Retinal pigment epithelial cell (primary cell): ENCODE results near the gene LIN9.

Source experiments
- DNase-seq: peaks from one replicate; pipeline ENCODE4 v3.0.0-alpha.2; 2010; ENCODE audit warnings: low read depth
- H3K4me3 ChIP-seq: 2 replicates; pipeline ENCODE4 v1.5.1; 2011; ENCODE audit warnings: mild to moderate bottlenecking, low read length, control low read depth, moderate library complexity
- TF ChIP-seq, protein P1 (sequence below): conservative IDR thresholded peaks from 2 replicates; pipeline ENCODE4 v1.5.1; 2011; ENCODE audit warnings: low read depth, low read length, control low read depth, inconsistent platforms

LIN9 gene

GRCh38 chr1:226215239-226215638 lies 93.7 kb downstream of the LIN9 start:
- DNase-seq = no peak
- TF ChIP-seq, protein P1, sequence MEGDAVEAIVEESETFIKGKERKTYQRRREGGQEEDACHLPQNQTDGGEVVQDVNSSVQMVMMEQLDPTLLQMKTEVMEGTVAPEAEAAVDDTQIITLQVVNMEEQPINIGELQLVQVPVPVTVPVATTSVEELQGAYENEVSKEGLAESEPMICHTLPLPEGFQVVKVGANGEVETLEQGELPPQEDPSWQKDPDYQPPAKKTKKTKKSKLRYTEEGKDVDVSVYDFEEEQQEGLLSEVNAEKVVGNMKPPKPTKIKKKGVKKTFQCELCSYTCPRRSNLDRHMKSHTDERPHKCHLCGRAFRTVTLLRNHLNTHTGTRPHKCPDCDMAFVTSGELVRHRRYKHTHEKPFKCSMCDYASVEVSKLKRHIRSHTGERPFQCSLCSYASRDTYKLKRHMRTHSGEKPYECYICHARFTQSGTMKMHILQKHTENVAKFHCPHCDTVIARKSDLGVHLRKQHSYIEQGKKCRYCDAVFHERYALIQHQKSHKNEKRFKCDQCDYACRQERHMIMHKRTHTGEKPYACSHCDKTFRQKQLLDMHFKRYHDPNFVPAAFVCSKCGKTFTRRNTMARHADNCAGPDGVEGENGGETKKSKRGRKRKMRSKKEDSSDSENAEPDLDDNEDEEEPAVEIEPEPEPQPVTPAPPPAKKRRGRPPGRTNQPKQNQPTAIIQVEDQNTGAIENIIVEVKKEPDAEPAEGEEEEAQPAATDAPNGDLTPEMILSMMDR = no peak
- H3K4me3 ChIP-seq = no peak overlapping the region

DNA sequence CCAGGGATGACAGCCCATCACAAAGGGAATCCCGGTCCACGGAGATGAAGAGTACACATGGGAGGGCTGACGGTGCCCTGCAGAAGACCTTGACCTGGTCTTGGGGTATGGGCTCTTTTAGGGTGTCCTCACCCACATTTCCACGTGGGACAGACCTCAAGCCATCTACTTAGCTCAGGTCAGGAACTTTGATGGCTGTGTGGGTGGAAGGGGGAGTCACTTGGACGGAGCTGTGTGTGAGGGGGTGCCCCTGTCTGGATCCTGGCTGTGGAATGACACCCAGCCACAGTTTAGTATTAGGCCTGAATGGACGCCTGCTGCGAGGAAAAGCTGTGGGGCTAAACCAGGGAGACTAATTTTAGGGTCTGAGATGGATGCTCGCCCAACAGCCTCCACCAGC lies 96.4 kb downstream of the LIN9 start:
- no peak overlapping the region for H3K4me3 ChIP-seq
- TF ChIP-seq, protein P1 = no peak
- no peak for DNase-seq

GRCh38 chr1:226211181-226211821 lies 97.7 kb downstream of the LIN9 start:
- TF ChIP-seq, protein P1 = no peak
- no peak for DNase-seq
- H3K4me3 ChIP-seq = no peak overlapping the region

- TF ChIP-seq, protein P1 = no peak
- no peak for DNase-seq
- H3K4me3 ChIP-seq = no peak overlapping the region
These were observed 98.3 kb downstream of the LIN9 start for GRCh38 chr1:226210571-226211176.

GRCh38 chr1:226209307-226210059 lies 99.5 kb downstream of the LIN9 start:
- H3K4me3 ChIP-seq = no peak overlapping the region
- DNase-seq = no peak
- TF ChIP-seq, protein P1 = no peak

DNA sequence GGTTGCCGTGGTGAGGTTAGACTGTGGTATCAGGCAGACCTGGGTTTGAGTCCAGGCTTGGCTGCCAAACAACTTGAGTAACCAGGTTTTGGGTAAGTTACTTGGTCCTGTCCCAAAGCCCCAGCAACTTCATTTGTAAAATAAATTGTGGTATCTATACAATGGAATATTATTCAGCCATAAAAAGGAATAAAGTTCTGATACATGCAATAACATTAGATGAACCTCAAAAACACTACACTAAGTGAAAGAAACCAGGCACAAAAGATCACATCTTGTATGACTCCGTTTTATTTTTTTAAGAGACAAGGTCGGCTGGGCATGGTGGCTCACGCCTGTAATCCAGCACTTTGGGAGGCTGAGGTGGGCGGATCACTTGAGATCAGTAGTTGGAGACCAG lies 101.9 kb downstream of the LIN9 start:
- H3K4me3 ChIP-seq = no peak overlapping the region
- no peak for DNase-seq
- TF ChIP-seq, protein P1 = no peak

- TF ChIP-seq, protein P1 = no peak
- no peak for DNase-seq
- no peak overlapping the region for H3K4me3 ChIP-seq
These were observed 104.8 kb downstream of the LIN9 start for GRCh38 chr1:226204198-226204597.
